ENCODE data around the gene CEACAM4.
"Not testable (repeated sequence)": the region's sequence is repeated elsewhere in the genome, so short reads cannot be mapped to it uniquely, and the experiment has no call there.

CEACAM4 gene

GRCh38 chr19:41582577-41583182, 44.2 kb downstream of the CEACAM4 start:
- not testable (repeated sequence) for H3K4me3 Mint-ChIP-seq, ATAC-seq, H3K27ac Mint-ChIP-seq, H3K27me3 Mint-ChIP-seq, H3K4me1 Mint-ChIP-seq
- H3K36me3 Mint-ChIP-seq: peaks cover 85% of the 10 kb centered on the region
- H3K9me3 Mint-ChIP-seq: peaks cover 16% of the 10 kb centered on the region

- peaks cover 26% of the 10 kb centered on the region for H3K4me1 Mint-ChIP-seq
- not testable (repeated sequence) for ATAC-seq, H3K27me3 Mint-ChIP-seq, H3K27ac Mint-ChIP-seq, H3K4me3 Mint-ChIP-seq
- peaks cover 87% of the 10 kb centered on the region for H3K36me3 Mint-ChIP-seq
- peaks cover 16% of the 10 kb centered on the region for H3K9me3 Mint-ChIP-seq
Measured at GRCh38 chr19:41581068-41581467, 45.8 kb downstream of the CEACAM4 start.

GRCh38 chr19:41578886-41579285, 48.0 kb downstream of the CEACAM4 start:
- no peak overlapping the region for H3K27ac Mint-ChIP-seq

GRCh38 chr19:41577833-41578232, 49.0 kb downstream of the CEACAM4 start:
- ATAC-seq: no peak
- Mint-ChIP-seq H3K9me3 (peaks cover 13% of the 10 kb centered on the region), H3K27ac (no peak overlapping the region), H3K4me3 (no peak overlapping the region), H3K4me1 (peaks cover 34% of the 10 kb centered on the region), H3K36me3 (peaks cover 54% of the 10 kb centered on the region), H3K27me3 (no peaks in the 10 kb centered on the region)

More at GRCh38 chr19:41578886-41579285, 48.0 kb downstream of the CEACAM4 start:
- peaks cover 16% of the 10 kb centered on the region for H3K9me3 Mint-ChIP-seq
- H3K27me3 Mint-ChIP-seq: no peaks in the 10 kb centered on the region
- no peak for ATAC-seq
- H3K4me1 Mint-ChIP-seq: peaks cover 34% of the 10 kb centered on the region
- peaks cover 65% of the 10 kb centered on the region for H3K36me3 Mint-ChIP-seq
- H3K4me3 Mint-ChIP-seq: no peak overlapping the region

- no peak for ATAC-seq
- Mint-ChIP-seq H3K27me3 (no peaks in the 10 kb centered on the region), H3K36me3 (peaks cover 49% of the 10 kb centered on the region), H3K4me3 (no peak overlapping the region), H3K27ac (peak overlapping the region; percentile 92), H3K9me3 (peaks cover 11% of the 10 kb centered on the region), H3K4me1 (peaks cover 34% of the 10 kb centered on the region)
Measured at GRCh38 chr19:41577144-41577830, 49.6 kb downstream of the CEACAM4 start.

GRCh38 chr19:41575998-41576397, 50.9 kb downstream of the CEACAM4 start, which contains the start of gene CEACAM21:
TSS of gene CEACAM21 (plus strand) at chr19:41576166. CDS start at chr19:41576275, 109 bp downstream.
- Mint-ChIP-seq H3K9me3 (peaks cover 5% of the 10 kb centered on the region), H3K4me1 (peaks cover 35% of the 10 kb centered on the region), H3K27ac (peak within 1 kb of the TSS; percentile 92), H3K27me3 (no peaks in the 10 kb centered on the region), H3K4me3 (peak within 1 kb of the TSS; percentile 78), H3K36me3 (peaks cover 36% of the 10 kb centered on the region)
- peak; percentile 99 for ATAC-seq

GRCh38 chr19:41570639-41571112, 56.2 kb downstream of the CEACAM4 start:
- Mint-ChIP-seq H3K27me3 (no peaks in the 10 kb centered on the region), H3K4me3 (no peak overlapping the region), H3K27ac (no peak overlapping the region), H3K9me3 (no peaks in the 10 kb centered on the region), H3K36me3 (peaks cover 14% of the 10 kb centered on the region), H3K4me1 (peaks cover 32% of the 10 kb centered on the region)
- peak; percentile 97 for ATAC-seq

GRCh38 chr19:41570179-41570578, 56.7 kb downstream of the CEACAM4 start:
- H3K4me1 Mint-ChIP-seq: peaks cover 28% of the 10 kb centered on the region

GRCh38 chr19:41569481-41570150, 57.3 kb downstream of the CEACAM4 start:
- Mint-ChIP-seq H3K36me3 (peaks cover 14% of the 10 kb centered on the region), H3K4me3 (no peak overlapping the region), H3K4me1 (peaks cover 31% of the 10 kb centered on the region), H3K27me3 (peaks cover 1% of the 10 kb centered on the region), H3K27ac (no peak overlapping the region), H3K9me3 (no peaks in the 10 kb centered on the region)
- no peak for ATAC-seq

More at GRCh38 chr19:41570179-41570578, 56.7 kb downstream of the CEACAM4 start:
- Mint-ChIP-seq H3K36me3 (peaks cover 14% of the 10 kb centered on the region), H3K9me3 (no peaks in the 10 kb centered on the region), H3K27ac (no peak overlapping the region), H3K27me3 (no peaks in the 10 kb centered on the region), H3K4me3 (no peak overlapping the region)
- ATAC-seq: no peak
